ENCODE results near the gene WBP11. TPM values are rescaled to one million over a fixed set of nuclear protein-coding genes. Genes with fewer than 3 reads are reported as not detected.

Gene WBP11
- polyA plus RNA-seq, 1 donor (not counting 4 experiments of a cell fraction or from before 2014, with no cell fraction given): 13.1 TPM

DNA sequence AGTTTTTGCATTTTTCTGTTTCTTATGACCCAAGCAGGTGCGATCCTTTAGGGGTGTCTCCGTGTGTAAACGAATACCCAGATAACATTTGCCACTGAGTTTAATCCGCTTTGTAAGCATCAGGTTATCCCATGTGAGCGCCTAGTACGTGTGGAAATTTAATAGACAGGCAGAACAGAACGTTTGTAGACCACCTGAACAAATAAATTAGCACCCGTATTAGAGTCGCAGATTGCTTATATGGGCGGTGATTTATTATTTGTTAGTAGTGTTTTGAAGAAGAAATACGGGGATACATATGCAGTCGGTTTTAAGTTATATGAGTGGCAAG is 517 bp upstream of the WBP11 start:
- Histone ChIP-seq H3K4me1 (ENCODE audit: control insufficient read depth, extremely low read depth, insufficient read depth, low read length) (peaks cover 9% of the 10 kb centered on the region), H3K4me2 (ENCODE audit: control insufficient read depth, extremely low read depth, insufficient read depth, low read depth, low read length) (peak overlapping the region; percentile 80), H2AFZ (ENCODE audit: control insufficient read depth, low read length) (peak overlapping the region; percentile 82), H3K36me3 (ENCODE audit: control insufficient read depth in 2 of 2, extremely low read depth in 1 of 2, insufficient read depth in 2 of 2, low read length in 2 of 2) (peaks cover 0 to 7% of the 10 kb centered on the region in 2 experiments), H3K9me3 (ENCODE audit: control insufficient read depth, low read depth, low read length) (no peaks in the 10 kb centered on the region), H3K4me3 (ENCODE audit: control insufficient read depth in 2 of 3, extremely low read depth in 1 of 3, insufficient read depth in 2 of 3, low read depth in 1 of 3, low read length in 3 of 3) (peak overlapping the region; percentile 70 to 92 (median 76)), H3K9ac (ENCODE audit: control insufficient read depth, extremely low read depth, insufficient read depth, low read length) (peak overlapping the region; percentile 94), H3K9me1 (ENCODE audit: control insufficient read depth, extremely low read depth, insufficient read depth, low read length) (no peaks in the 10 kb centered on the region), H3K27ac (ENCODE audit: control insufficient read depth, insufficient read depth, low read length) (peak overlapping the region; percentile 96), H4K20me1 (ENCODE audit: control insufficient read depth, extremely low read depth, insufficient read depth, low read length) (no peaks in the 10 kb centered on the region), H3K27me3 (ENCODE audit: control insufficient read depth, extremely low read depth, insufficient read depth, low read length) (no peaks in the 10 kb centered on the region), H3K79me2 (ENCODE audit: control insufficient read depth, insufficient read depth, low read length) (peaks cover 38% of the 10 kb centered on the region)
- dilution Hi-C loops (cut with MboI; ENCODE audit: extremely low pct_ligation_motif_present, low sequenced_read_pairs): no loop called here
- DNase-seq (ENCODE audit: low read depth, low spot score): no peak
- FAIRE-seq: no peak
- no peak for TF ChIP-seq EZH2 (IDR thresholded peaks at IDR 0.05; ENCODE audit: low read length)
- TF ChIP-seq, protein P1, sequence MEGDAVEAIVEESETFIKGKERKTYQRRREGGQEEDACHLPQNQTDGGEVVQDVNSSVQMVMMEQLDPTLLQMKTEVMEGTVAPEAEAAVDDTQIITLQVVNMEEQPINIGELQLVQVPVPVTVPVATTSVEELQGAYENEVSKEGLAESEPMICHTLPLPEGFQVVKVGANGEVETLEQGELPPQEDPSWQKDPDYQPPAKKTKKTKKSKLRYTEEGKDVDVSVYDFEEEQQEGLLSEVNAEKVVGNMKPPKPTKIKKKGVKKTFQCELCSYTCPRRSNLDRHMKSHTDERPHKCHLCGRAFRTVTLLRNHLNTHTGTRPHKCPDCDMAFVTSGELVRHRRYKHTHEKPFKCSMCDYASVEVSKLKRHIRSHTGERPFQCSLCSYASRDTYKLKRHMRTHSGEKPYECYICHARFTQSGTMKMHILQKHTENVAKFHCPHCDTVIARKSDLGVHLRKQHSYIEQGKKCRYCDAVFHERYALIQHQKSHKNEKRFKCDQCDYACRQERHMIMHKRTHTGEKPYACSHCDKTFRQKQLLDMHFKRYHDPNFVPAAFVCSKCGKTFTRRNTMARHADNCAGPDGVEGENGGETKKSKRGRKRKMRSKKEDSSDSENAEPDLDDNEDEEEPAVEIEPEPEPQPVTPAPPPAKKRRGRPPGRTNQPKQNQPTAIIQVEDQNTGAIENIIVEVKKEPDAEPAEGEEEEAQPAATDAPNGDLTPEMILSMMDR (optimal IDR thresholded peaks at IDR 0.05 in 1 of 3, IDR thresholded peaks at IDR 0.05 in 1 of 3, conservative IDR thresholded peaks at IDR 0.05 in 1 of 3; ENCODE audit: extremely low read depth in 1 of 3, insufficient read depth in 2 of 3, low read length in 3 of 3): no peak

DNA sequence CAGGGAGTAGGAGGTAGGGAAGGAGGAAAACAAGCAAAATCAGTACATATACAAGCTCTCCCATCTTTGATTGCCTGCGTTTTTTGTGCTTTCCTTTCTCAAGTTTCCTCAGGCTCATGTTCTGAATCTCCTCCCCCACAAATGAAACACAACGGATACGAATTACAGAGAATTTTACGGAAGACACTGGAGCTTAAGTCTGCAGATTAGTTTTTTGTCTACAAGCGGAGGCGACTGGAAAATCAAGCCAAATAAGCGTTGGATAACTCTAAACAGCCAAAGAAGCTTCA is 612 bp downstream of the WBP11 start:
- Histone ChIP-seq H3K9me3 (ENCODE audit: control insufficient read depth, low read depth, low read length) (no peaks in the 10 kb centered on the region), H3K4me3 (ENCODE audit: control insufficient read depth in 2 of 3, extremely low read depth in 1 of 3, insufficient read depth in 2 of 3, low read depth in 1 of 3, low read length in 3 of 3) (peak overlapping the region; percentile 76 to 92 (median 85)), H3K9ac (ENCODE audit: control insufficient read depth, extremely low read depth, insufficient read depth, low read length) (peak overlapping the region; percentile 94), H3K9me1 (ENCODE audit: control insufficient read depth, extremely low read depth, insufficient read depth, low read length) (no peaks in the 10 kb centered on the region), H4K20me1 (ENCODE audit: control insufficient read depth, extremely low read depth, insufficient read depth, low read length) (no peaks in the 10 kb centered on the region), H3K27me3 (ENCODE audit: control insufficient read depth, extremely low read depth, insufficient read depth, low read length) (no peaks in the 10 kb centered on the region), H2AFZ (ENCODE audit: control insufficient read depth, low read length) (peak overlapping the region; percentile 87), H3K36me3 (ENCODE audit: control insufficient read depth in 2 of 2, extremely low read depth in 1 of 2, insufficient read depth in 2 of 2, low read length in 2 of 2) (peaks cover 0 to 12% of the 10 kb centered on the region in 2 experiments), H3K79me2 (ENCODE audit: control insufficient read depth, insufficient read depth, low read length) (peaks cover 41% of the 10 kb centered on the region), H3K4me1 (ENCODE audit: control insufficient read depth, extremely low read depth, insufficient read depth, low read length) (peaks cover 9% of the 10 kb centered on the region), H3K4me2 (ENCODE audit: control insufficient read depth, extremely low read depth, insufficient read depth, low read depth, low read length) (peak overlapping the region; percentile 65), H3K27ac (ENCODE audit: control insufficient read depth, insufficient read depth, low read length) (peak overlapping the region; percentile 96)
- no peak for DNase-seq (ENCODE audit: low read depth, low spot score)
- dilution Hi-C loops (cut with MboI; ENCODE audit: extremely low pct_ligation_motif_present, low sequenced_read_pairs): no loop called here
- TF ChIP-seq, protein P1 (optimal IDR thresholded peaks at IDR 0.05 in 1 of 3, IDR thresholded peaks at IDR 0.05 in 1 of 3, conservative IDR thresholded peaks at IDR 0.05 in 1 of 3; ENCODE audit: extremely low read depth in 1 of 3, insufficient read depth in 2 of 3, low read length in 3 of 3): no peak
- no peak for TF ChIP-seq EZH2 (IDR thresholded peaks at IDR 0.05; ENCODE audit: low read length)
- FAIRE-seq: no peak

Data from keratinocyte (primary cell).